ENCODE data around the gene MRM1.

DNA sequence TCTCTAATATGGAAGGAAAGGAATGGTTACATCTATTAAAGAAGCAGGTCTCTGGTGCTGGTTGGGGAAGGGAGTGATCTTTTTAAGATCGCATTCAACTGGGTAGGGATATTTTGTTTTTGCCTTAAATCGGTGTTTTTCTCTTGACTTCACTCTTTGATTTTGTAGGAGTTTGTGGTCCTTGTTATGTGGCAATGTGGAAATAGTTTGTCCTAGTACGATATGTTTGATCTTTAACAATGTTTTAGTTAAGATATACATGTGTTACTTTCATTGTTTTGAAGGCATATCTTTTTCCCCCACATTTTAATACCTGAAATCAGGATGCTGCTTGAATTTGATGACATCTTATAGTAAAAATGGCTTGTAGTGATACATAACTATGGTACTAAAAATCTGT is 47.9 kb upstream of the MRM1 start:
- no peak for TF ChIP-seq POLR2A (IDR thresholded peaks at IDR 0.05)
- TF ChIP-seq, protein P1, sequence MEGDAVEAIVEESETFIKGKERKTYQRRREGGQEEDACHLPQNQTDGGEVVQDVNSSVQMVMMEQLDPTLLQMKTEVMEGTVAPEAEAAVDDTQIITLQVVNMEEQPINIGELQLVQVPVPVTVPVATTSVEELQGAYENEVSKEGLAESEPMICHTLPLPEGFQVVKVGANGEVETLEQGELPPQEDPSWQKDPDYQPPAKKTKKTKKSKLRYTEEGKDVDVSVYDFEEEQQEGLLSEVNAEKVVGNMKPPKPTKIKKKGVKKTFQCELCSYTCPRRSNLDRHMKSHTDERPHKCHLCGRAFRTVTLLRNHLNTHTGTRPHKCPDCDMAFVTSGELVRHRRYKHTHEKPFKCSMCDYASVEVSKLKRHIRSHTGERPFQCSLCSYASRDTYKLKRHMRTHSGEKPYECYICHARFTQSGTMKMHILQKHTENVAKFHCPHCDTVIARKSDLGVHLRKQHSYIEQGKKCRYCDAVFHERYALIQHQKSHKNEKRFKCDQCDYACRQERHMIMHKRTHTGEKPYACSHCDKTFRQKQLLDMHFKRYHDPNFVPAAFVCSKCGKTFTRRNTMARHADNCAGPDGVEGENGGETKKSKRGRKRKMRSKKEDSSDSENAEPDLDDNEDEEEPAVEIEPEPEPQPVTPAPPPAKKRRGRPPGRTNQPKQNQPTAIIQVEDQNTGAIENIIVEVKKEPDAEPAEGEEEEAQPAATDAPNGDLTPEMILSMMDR (IDR thresholded peaks at IDR 0.05): no peak

All from ovary (tissue), 3 donors.